Measurements from ENCODE around the gene LMNA.
"Not testable (repeated sequence)": the region's sequence is repeated elsewhere in the genome, so short reads cannot be mapped to it uniquely, and the experiment has no call there.

Gene LMNA

DNA sequence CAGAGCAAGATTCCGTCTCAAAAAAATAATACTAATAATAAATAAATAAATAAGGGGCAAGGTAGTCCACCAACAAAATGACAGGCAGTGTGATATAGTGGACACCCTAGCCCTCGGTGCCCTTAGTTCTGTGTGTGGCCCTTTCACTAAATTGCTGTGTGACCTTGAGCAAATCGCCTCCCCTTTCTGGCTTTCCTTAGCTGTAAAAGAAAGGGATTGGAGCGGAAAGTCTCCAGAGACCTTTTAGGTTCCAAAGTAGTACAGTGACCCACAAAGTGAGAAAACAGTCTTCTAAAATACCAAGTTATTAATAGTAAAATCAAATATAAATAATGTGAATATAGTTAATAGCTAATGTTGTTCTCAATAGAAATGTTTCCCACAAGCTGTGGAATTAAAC lies 7.6 kb downstream of the LMNA start:
- DNase-seq (ENCODE audit: low read depth in 2 of 2) = no peak

GRCh38 chr1:156122519-156123355 lies 8.2 kb downstream of the LMNA start:
- no peak for DNase-seq (ENCODE audit: low read depth in 2 of 2)

GRCh38 chr1:156123356-156124196 lies 9.1 kb downstream of the LMNA start:
- DNase-seq (ENCODE audit: low read depth in 2 of 2) = peak in 1 of 2 donors; percentile 48

DNA sequence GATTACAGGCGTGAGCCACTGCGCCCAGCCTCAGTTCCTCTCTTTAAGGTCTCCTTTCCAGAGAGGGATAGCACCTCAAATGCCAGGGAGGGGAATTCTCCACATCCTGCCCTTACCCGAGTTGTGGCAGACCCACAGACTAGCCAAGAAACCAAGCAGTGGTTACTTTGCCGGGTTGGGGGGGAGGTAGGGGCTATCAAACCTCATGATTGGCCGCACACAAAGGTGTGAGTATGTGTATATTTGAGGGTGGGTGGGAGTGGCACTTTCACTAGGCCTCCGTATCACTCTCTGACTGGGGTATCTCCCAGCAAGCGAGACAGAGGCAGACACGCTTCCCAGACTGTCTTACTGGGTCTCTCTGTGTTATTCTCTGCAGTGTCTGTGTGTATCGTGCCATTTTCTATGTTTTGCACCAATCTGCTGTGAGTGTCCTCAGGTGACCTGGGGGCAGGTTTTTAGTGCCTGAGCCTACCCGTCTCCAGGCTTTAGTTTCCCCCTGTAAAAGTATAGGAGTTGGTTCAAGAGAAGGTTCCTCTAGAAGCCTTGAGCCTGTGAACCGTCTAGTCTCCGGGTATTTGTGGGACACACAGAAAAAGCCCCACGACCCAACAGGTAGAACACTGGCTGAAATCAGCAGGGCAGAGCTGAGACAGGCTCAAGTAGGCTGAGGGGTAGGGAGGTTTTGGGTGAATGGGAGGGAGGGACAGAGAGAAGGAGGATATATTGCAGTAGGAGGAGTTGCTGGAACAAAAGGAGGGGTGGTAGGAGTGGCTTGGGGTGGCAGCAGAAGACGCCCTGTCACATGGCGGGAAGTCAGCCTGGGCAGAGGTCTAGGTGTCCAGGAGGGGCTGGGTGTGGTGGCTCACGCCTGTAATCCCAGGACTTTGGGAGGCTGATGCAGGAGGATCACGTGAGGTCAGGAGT lies 10.3 kb downstream of the LMNA start:
- no peak for DNase-seq (ENCODE audit: low read depth in 2 of 2)

DNA sequence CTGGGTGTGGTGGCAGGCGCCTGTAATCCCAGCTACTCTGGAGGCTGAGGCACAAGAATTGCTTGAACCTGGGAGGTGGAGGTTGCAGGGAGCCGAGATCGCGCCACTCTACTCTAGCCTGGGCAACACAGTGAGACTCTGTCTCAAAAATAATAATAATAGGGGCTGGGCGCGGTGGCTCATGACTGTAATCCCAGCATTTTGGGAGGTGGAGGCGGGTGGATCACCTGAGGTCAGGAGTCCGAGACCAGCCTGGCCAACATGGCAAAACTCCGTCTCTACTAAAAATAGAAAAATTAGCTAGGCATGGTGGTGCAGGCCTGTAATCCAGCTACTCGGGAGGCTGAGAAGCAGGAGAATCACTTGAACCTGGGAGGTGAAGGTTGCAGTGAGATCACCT lies 11.0 kb downstream of the LMNA start:
- DNase-seq (ENCODE audit: low read depth in 2 of 2) = not testable (repeated sequence)

DNA sequence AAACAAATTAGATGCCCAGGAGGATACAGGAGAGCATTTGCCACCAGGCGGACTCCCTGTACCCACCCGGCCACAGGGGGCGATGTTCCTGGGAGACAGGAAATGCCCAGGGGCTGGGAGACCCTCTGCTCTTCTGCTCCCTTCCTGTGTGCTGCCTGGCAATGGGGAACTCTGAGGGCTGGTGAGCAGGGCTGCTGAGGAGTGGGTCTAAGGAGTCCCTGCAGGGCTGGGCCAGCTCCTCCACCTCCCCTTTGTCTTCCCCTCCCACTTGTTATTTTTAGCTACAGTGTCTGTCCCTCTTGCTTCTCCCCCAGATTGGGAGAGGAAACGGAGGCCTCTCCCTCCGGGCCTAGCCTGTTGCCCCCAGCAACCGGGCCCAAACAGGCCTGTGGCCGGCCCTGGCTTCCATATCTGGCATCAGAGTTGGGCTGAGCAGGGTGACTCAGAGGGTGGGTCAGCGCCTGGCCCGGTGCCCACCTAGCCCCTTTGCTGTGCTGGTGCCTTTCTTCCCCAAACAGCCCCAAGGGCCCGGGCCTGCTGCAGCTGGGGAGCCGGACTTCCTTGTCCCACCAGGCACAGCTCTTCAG lies 11.6 kb downstream of the LMNA start:
- DNase-seq (ENCODE audit: low read depth in 2 of 2) = peak; percentile 41

- DNase-seq (ENCODE audit: low read depth in 2 of 2) = peak; percentile 52 to 59
Observed at GRCh38 chr1:156126630-156127534, 12.4 kb downstream of the LMNA start.

- no peak for DNase-seq (ENCODE audit: low read depth in 2 of 2)
Observed at GRCh38 chr1:156128308-156128653, 13.8 kb downstream of the LMNA start.

DNA sequence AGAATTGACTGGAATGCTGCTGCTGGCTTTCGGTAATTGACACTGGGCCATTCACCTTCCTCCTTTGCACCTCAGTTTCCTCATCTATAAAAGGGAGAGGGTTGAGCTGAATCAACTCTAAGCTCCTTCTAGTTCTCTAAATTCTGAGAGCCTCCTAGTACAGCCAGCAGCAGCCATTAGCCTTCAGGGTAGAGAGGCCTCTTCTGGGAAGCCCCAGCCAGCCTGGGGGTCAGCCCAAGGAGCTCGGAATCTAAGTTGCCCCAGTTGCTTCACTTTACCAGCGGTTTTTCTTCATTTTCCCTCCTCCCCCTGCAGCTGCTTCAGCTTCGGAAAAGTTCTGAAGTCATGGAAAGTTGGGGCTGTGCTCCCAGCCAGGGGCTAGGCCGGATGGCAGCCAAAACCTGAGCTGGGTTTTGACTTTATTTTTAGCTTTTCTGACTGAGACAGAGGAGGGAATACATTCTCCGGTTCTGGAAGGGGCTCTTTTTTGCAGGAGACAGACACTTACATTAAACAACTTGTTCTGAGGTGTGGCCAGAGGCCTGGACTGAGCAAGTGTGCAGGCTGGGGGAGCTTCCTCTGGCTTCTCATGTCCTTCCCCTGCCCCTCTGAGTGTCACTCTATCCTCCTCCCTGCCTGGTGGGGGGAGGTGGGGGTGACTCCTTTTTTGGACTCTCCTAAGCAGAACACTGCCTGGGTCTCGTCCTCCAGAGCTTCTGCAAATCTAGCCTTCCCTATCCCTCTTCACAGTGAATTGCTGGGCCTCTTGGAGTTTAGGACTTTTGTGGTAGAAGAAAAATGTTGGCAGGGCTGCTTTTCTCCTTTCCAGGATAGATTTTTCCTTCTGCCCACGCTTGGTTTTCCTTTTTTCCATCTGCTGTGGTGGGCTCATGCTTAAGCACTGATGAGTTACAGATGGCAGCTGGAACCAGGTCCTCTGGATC lies 14.4 kb downstream of the LMNA start:
- DNase-seq (ENCODE audit: low read depth in 2 of 2) = no peak

- peak; percentile 50 for DNase-seq (ENCODE audit: low read depth in 2 of 2)
Observed at GRCh38 chr1:156129687-156130577, 15.4 kb downstream of the LMNA start.

DNA sequence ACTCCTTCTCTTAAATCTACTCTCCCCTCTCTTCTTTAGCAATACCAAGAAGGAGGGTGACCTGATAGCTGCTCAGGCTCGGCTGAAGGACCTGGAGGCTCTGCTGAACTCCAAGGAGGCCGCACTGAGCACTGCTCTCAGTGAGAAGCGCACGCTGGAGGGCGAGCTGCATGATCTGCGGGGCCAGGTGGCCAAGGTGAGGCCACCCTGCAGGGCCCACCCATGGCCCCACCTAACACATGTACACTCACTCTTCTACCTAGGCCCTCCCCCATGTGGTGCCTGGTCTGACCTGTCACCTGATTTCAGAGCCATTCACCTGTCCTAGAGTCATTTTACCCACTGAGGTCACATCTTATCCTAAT lies 16.0 kb downstream of the LMNA start:
- DNase-seq (ENCODE audit: low read depth in 2 of 2) = no peak

GRCh38 chr1:156134716-156135435 lies 20.4 kb downstream of the LMNA start:
- DNase-seq (ENCODE audit: low read depth in 2 of 2) = no peak

GRCh38 chr1:156135930-156136871 lies 21.7 kb downstream of the LMNA start:
- DNase-seq (ENCODE audit: low read depth in 2 of 2) = no peak

DNA sequence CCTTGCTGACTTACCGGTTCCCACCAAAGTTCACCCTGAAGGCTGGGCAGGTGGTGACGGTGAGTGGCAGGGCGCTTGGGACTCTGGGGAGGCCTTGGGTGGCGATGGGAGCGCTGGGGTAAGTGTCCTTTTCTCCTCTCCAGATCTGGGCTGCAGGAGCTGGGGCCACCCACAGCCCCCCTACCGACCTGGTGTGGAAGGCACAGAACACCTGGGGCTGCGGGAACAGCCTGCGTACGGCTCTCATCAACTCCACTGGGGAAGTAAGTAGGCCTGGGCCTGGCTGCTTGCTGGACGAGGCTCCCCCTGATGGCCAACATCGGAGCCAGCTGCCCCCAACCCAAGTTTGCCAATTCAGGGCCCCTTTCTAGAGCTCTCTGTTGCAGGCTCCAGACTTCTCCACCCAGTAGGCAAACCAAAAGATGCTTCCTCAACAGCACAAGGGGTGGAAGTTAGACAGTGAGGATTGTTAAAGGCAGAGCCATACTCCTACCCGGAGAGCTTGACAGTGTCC lies 22.5 kb downstream of the LMNA start:
- DNase-seq (ENCODE audit: low read depth in 2 of 2) = no peak

GRCh38 chr1:156138458-156138867 lies 24.0 kb downstream of the LMNA start:
- DNase-seq (ENCODE audit: low read depth in 2 of 2) = no peak

Data from stimulated activated CD8-positive, alpha-beta memory T cell treated with anti-CD3 and anti-CD28 coated beads, Interleukin-2, amount 100 ng/mL, for 1 hour (primary cell).